ENCODE results near the gene MID1.

GRCh38 chrX:10398215-10398614 is 222.2 kb downstream of the MID1 start:
- TF ChIP-seq CTCF (IDR thresholded peaks at IDR 0.05) (no peak), ZFX (IDR thresholded peaks at IDR 0.05; ENCODE audit: borderline replicate concordance) (no peak)
